Tibial nerve (tissue), 4 donors: ENCODE results near the gene ENOX1. TPM values are rescaled to one million over a fixed set of nuclear protein-coding genes. Genes with fewer than 3 reads are reported as not detected.
A peak's percentile ranks its signal among the peaks of the same experiment; 100 is the strongest.

ENCODE experiments used
- DNase-seq, 2 donors: peaks; one replicate each; pipeline ENCODE4 v3.0.0-alpha.2; 2019; ENCODE audit warnings: low spot score in 2 of 2
- H3K27ac ChIP-seq, 4 donors: fragments of 200-600 bp; sonication (generic) in 3 of 4; one replicate each; pipeline ENCODE4 v1.5.1; 2017 to 2019; ENCODE audit warnings: mild to moderate bottlenecking in 1 of 4
- H3K27me3 ChIP-seq, 2 donors: fragments of 200-600 bp; sonication (generic) in 1 of 2; one replicate each; pipeline versions ENCODE4 v1.5.1 to v1.6.0; 2017 to 2019
- H3K36me3 ChIP-seq, 3 donors: fragments of 200-600 bp; sonication (generic); one replicate each; pipeline ENCODE4 v1.5.1; 2018 to 2019
- H3K4me1 ChIP-seq, 4 donors: fragments of 200-600 bp; sonication (generic) in 3 of 4; one replicate each; pipeline ENCODE4 v1.5.1; 2017 to 2019
- H3K4me3 ChIP-seq, 4 donors: fragments of 200-600 bp; sonication (generic) in 3 of 4; one replicate each; pipeline ENCODE4 v1.5.1; 2017 to 2019; ENCODE audit warnings: mild to moderate bottlenecking in 1 of 4, moderate library complexity in 1 of 4
- H3K9me3 ChIP-seq, 4 donors: fragments of 200-600 bp; sonication (generic) in 3 of 4; one replicate each; pipeline ENCODE4 v1.5.1; 2017 to 2019
- CTCF ChIP-seq, 5 experiments: fragments of 200-600 bp in 3 of 5; fragments of 450-650 bp in 2 of 5; sonication (generic) in 3 of 5; IDR thresholded peaks; one replicate each; pipeline ENCODE4 v1.5.1; 2016 to 2019; ENCODE audit warnings: antibody characterized with exemption in 5 of 5, mild to moderate bottlenecking in 3 of 5, moderate library complexity in 2 of 5
- EP300 ChIP-seq, 2 donors: sonication (generic); formaldehyde crosslinking; IDR thresholded peaks; one replicate each; pipeline ENCODE4 v1.6.1; 2017; ENCODE audit warnings: antibody characterized with exemption in 2 of 2, mild to moderate bottlenecking in 1 of 2
- POLR2A ChIP-seq, 2 donors: fragments of 450-650 bp; IDR thresholded peaks; one replicate each; pipeline ENCODE4 v1.6.1; 2017; ENCODE audit warnings: antibody characterized with exemption in 2 of 2, mild to moderate bottlenecking in 2 of 2, moderate library complexity in 2 of 2
- WGBS, 2 donors: methylation state at CpG; one replicate each; pipeline ENCODE4 v1.1.5; 2018; 5-methylcytosine and 5-hydroxymethylcytosine counted together
- total RNA-seq, 4 donors: library from RNA; depleted of rRNA; stranded (reverse); fragments of >200 nt; gene quantifications; one replicate each; pipeline ENCODE4 v1.1.0, GENCODE V29; 2016

ENOX1 gene
- total RNA-seq, 4 donors from 2014 or later: 2.6 to 8.2 (median 4.6) TPM

DNA sequence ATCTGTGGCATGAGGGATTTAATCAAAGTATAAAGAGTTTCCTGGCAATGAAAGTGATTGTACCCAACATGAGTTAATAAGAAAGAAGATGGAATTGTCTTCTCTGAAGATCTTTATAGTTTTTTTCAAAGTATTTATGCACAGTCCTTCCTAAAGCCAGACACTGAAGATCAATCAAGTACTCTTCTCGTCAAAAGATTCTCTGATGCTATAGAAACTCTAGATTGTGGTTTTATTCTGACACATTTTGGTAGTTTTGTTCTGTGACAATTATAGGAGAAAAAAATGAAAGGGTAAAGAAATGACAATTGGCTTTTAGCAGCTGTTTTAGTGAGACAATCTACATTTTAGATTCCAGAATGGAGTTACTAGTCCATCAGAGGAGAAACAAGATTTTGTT, 10.4 kb upstream of the ENOX1 start:
- no peak overlapping the region for H3K4me3 ChIP-seq
- H3K4me1 ChIP-seq: no peaks in the 10 kb centered on the region
- H3K27ac ChIP-seq: no peak overlapping the region
- H3K36me3 ChIP-seq: no peaks in the 10 kb centered on the region
- 81 to 84% methylated on average over 1 of the region's 1 CpG for WGBS, 2 donors
- no peaks in the 10 kb centered on the region for H3K27me3 ChIP-seq
- no peaks in the 10 kb centered on the region for H3K9me3 ChIP-seq
- no peak for DNase-seq
- no peak for TF ChIP-seq POLR2A (IDR thresholded peaks at IDR 0.05)
- TF ChIP-seq EP300 (IDR thresholded peaks at IDR 0.05): no peak
- TF ChIP-seq CTCF (IDR thresholded peaks at IDR 0.05): no peak

GRCh38 chr13:43794416-43794815, 7.6 kb upstream of the ENOX1 start:
- no peak overlapping the region for H3K27ac ChIP-seq

GRCh38 chr13:43792076-43792881, 5.5 kb upstream of the ENOX1 start:
- peaks cover 0 to 10% (median 5%) of the 10 kb centered on the region in 4 donors for H3K4me1 ChIP-seq
- peaks cover 0 to 13% of the 10 kb centered on the region in 2 donors for H3K27me3 ChIP-seq
- TF ChIP-seq POLR2A (IDR thresholded peaks at IDR 0.05) (no peak), CTCF (IDR thresholded peaks at IDR 0.05) (no peak), EP300 (IDR thresholded peaks at IDR 0.05) (no peak)
- H3K9me3 ChIP-seq: no peaks in the 10 kb centered on the region
- WGBS, 2 donors: 53 to 55% methylated on average over 3 of the region's 3 CpGs
- H3K36me3 ChIP-seq: no peaks in the 10 kb centered on the region
- no peak for DNase-seq
- H3K4me3 ChIP-seq: no peak overlapping the region
- H3K27ac ChIP-seq: no peak overlapping the region

More at GRCh38 chr13:43794416-43794815, 7.6 kb upstream of the ENOX1 start:
- Histone ChIP-seq H3K4me1 (no peaks in the 10 kb centered on the region), H3K36me3 (no peaks in the 10 kb centered on the region), H3K27me3 (peaks cover 0 to 6% of the 10 kb centered on the region in 2 donors), H3K4me3 (no peak overlapping the region), H3K9me3 (no peaks in the 10 kb centered on the region)
- DNase-seq: no peak
- TF ChIP-seq CTCF (IDR thresholded peaks at IDR 0.05) (no peak), EP300 (IDR thresholded peaks at IDR 0.05) (no peak)

GRCh38 chr13:43787997-43788396, 1.2 kb upstream of the ENOX1 start:
- DNase-seq: peak in 1 of 2 donors; percentile 16
- Histone ChIP-seq H3K27me3 (peaks cover 0 to 20% of the 10 kb centered on the region in 2 donors), H3K27ac (no peak overlapping the region), H3K4me1 (peaks cover 0 to 38% (median 10%) of the 10 kb centered on the region in 4 donors), H3K4me3 (peak overlapping the region in 1 of 4 donors; percentile 70), H3K9me3 (no peaks in the 10 kb centered on the region), H3K36me3 (no peaks in the 10 kb centered on the region)
- 11 to 31% methylated on average over 2 of the region's 2 CpGs for whole genome bisulfite sequencing, 2 donors
- TF ChIP-seq EP300 (IDR thresholded peaks at IDR 0.05) (no peak), POLR2A (IDR thresholded peaks at IDR 0.05) (no peak), CTCF (IDR thresholded peaks at IDR 0.05) (peak in 4 of 5 experiments; percentile 16 to 38 (median 20))

- Histone ChIP-seq H3K27ac (peak overlapping the region in 1 of 4 donors; percentile 71), H3K9me3 (no peaks in the 10 kb centered on the region), H3K36me3 (no peaks in the 10 kb centered on the region), H3K4me3 (peak overlapping the region; percentile 55 to 70 (median 62)), H3K27me3 (peaks cover 0 to 20% of the 10 kb centered on the region in 2 donors), H3K4me1 (peaks cover 0 to 38% (median 10%) of the 10 kb centered on the region in 4 donors)
- WGBS, 2 donors: 8 to 9% methylated on average over 9 of the region's 9 CpGs
- TF ChIP-seq POLR2A (IDR thresholded peaks at IDR 0.05) (no peak), CTCF (IDR thresholded peaks at IDR 0.05) (no peak), EP300 (IDR thresholded peaks at IDR 0.05) (no peak)
- no peak for DNase-seq
Observed at GRCh38 chr13:43787518-43787891, 733 bp upstream of the ENOX1 start.
